Kidney (tissue), 14 donors: ENCODE data around the gene PALLD. TPM values are rescaled to one million over a fixed set of nuclear protein-coding genes. Genes with fewer than 3 reads are reported as not detected.

Experiments
- DNase-seq, 5 donors: peaks; one replicate each; pipeline ENCODE4 v3.0.0-alpha.2; 2013 to 2020
- FAIRE-seq: peaks from 2 replicates; lab custom pipeline; 2012; peaks lifted over from hg19 to GRCh38; lab: Jason Lieb, UNC
- H3K27ac ChIP-seq, 2 donors: one replicate each; pipeline ENCODE4 v1.7.0; 2013; ENCODE audit warnings: low read depth in 2 of 2, low read length in 2 of 2, inconsistent platforms in 1 of 2
- H3K27me3 ChIP-seq: one replicate; pipeline ENCODE4 v1.7.1; 2013; ENCODE audit warnings: low read length, inconsistent platforms; ENCODE audit not compliant: control insufficient read depth, insufficient read depth
- H3K36me3 ChIP-seq, 3 donors: one replicate each; pipeline versions ENCODE4 v1.7.0 to v1.7.1; 2013; ENCODE audit warnings: low read length in 3 of 3, control low read depth in 1 of 3, inconsistent platforms in 1 of 3; ENCODE audit not compliant: insufficient read depth in 3 of 3, control insufficient read depth in 2 of 3
- H3K4me1 ChIP-seq, 3 donors: one replicate each; pipeline versions ENCODE4 v1.7.0 to v1.7.1; 2013; ENCODE audit warnings: low read length in 3 of 3, inconsistent platforms in 1 of 3, low read depth in 1 of 3; ENCODE audit not compliant: control insufficient read depth in 2 of 3, insufficient read depth in 2 of 3
- H3K4me3 ChIP-seq, 3 donors: one replicate each; pipeline versions ENCODE4 v1.7.0 to v1.8.1; 2013; ENCODE audit warnings: low read length in 3 of 3, control low read depth in 1 of 3, inconsistent platforms in 1 of 3
- H3K9ac ChIP-seq, 3 donors: one replicate each; pipeline versions ENCODE4 v1.7.0 to v1.7.1; 2013; ENCODE audit warnings: low read length in 3 of 3, control low read depth in 1 of 3, inconsistent platforms in 1 of 3
- H3K9me3 ChIP-seq, 3 donors: one replicate each; pipeline versions ENCODE4 v1.7.0 to v1.7.1; 2013; ENCODE audit warnings: low read length in 3 of 3, control low read depth in 1 of 3, inconsistent platforms in 1 of 3; ENCODE audit not compliant: control insufficient read depth in 2 of 3, insufficient read depth in 1 of 3
- intact Hi-C: fragments of 100-400 bp; cut with DNase I; formaldehyde crosslinking; loops from one replicate; pipeline ENCODE4 v1.11.1; 2022
- polyA plus RNA-seq: library from polyadenylated mRNA; stranded (reverse); fragments of 350-450 nt; fragmentation: Illumina TruSeq; extraction: RNeasy Lipid Tissue Mini Kit (QIAGEN cat#74804); gene quantifications from one replicate; pipeline ENCODE4 v1.2.3, GENCODE V29; 2014; ENCODE audit warnings: low read depth, low replicate concordance; ENCODE audit not compliant: insufficient read depth
- total RNA-seq: library from RNA; stranded (reverse); fragmentation: NEBNext Ultra II Directional; extraction: Animal tissue kit (Norgen Biotek cat#: 25700); gene quantifications from one replicate; pipeline ENCODE4 v1.2.1, GENCODE V29; 2021
- TF ChIP-seq, protein P1 (sequence below): IDR thresholded peaks from 3 replicates; pipeline ENCODE4 v1.5.1; 2012; ENCODE audit warnings: mild to moderate bottlenecking, moderate library complexity, borderline replicate concordance; ENCODE audit not compliant: insufficient read depth; ENCODE audit errors: extremely low read depth
- donor health status: control.
- donor health status: control.
- donor health status: control.
- donor health status: control.
- donor health status: control.
- donor health status: DM: yes; HTN: yes; CAD: no.
- donor health status: Normal renal cell carcinoma (clear cell type).

Gene PALLD
- total and polyA plus RNA-seq, 2 donors from 2014 or later, result 43.4 to 120 TPM

DNA sequence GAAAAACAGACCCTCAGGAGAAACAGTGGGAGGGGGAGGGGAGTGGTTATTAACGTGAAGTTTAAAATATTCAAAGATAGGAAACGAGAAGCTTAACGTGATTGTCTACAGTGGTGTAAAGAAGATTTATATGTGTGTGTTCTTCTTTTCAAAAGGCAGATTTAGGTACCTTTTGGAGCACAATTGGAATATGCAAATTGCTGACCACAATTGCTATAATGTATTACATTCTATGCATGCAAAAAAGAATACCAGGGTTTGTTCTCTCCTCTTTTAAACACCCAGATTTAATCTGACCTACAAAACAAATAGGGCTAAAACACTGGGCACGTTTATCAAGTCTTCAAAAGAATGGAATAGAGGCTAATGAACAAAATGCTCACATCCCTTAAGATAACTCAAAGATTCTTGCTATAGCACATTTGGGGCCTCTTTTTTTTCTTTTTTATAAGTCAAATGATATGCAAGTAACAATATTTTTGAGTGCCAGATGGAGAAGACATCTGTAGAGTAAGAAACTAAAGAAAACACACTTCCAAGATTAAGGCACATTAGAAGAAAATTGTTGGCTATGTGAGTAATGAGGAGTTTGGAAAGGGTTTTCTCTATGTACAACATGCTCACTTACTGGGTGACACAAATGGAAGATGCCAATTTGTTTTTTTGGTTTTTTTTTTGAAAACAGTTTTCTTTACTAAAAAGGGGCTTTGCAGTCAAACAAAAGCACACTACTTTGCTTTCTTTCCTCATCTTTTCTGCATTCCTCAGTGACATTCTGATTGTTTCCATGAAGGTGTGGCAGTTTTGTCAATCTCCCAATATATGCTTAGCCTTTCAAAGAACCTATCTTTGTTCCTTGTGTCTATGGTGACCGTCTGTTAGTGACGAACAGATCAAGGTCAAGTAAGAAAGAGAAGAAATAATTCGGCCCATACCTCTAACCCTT lies 240.3 kb downstream of the PALLD start:
- no peak overlapping the region for H3K27ac ChIP-seq
- H3K9ac ChIP-seq, result no peak overlapping the region
- peaks cover 0 to 10% (median 0%) of the 10 kb centered on the region in 3 donors for H3K4me1 ChIP-seq
- DNase-seq, result no peak
- FAIRE-seq, result no peak
- no peaks in the 10 kb centered on the region for H3K27me3 ChIP-seq
- TF ChIP-seq, protein P1, sequence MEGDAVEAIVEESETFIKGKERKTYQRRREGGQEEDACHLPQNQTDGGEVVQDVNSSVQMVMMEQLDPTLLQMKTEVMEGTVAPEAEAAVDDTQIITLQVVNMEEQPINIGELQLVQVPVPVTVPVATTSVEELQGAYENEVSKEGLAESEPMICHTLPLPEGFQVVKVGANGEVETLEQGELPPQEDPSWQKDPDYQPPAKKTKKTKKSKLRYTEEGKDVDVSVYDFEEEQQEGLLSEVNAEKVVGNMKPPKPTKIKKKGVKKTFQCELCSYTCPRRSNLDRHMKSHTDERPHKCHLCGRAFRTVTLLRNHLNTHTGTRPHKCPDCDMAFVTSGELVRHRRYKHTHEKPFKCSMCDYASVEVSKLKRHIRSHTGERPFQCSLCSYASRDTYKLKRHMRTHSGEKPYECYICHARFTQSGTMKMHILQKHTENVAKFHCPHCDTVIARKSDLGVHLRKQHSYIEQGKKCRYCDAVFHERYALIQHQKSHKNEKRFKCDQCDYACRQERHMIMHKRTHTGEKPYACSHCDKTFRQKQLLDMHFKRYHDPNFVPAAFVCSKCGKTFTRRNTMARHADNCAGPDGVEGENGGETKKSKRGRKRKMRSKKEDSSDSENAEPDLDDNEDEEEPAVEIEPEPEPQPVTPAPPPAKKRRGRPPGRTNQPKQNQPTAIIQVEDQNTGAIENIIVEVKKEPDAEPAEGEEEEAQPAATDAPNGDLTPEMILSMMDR, result no peak
- intact Hi-C loops, result no loop called here
- no peak overlapping the region for H3K4me3 ChIP-seq
- no peaks in the 10 kb centered on the region for H3K36me3 ChIP-seq
- no peaks in the 10 kb centered on the region for H3K9me3 ChIP-seq

DNA sequence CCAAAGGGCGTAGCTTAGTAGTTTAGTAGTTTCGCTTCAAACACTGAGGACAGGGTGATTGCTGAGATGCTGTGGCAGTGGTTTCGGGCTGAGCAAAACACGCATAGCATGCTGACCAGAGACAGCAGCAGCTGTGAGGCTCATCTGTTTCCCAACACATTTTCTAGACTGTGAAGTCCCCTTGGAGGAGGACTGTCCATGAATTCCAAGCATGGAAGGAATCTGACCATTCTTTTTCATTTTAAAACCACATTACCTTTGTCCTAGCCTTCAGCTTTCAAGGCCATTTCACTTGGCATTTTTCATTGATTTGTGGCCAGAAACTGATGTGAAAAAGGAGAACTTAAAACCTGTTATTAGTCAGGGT lies 240.9 kb downstream of the PALLD start:
- H3K9me3 ChIP-seq, result no peaks in the 10 kb centered on the region
- H3K4me3 ChIP-seq, result no peak overlapping the region
- H3K27ac ChIP-seq, result no peak overlapping the region
- peaks cover 0 to 10% (median 0%) of the 10 kb centered on the region in 3 donors for H3K4me1 ChIP-seq
- intact Hi-C loops, result no loop called here
- FAIRE-seq (no peak), DNase-seq (no peak)
- TF ChIP-seq, protein P1, result no peak
- H3K9ac ChIP-seq, result no peak overlapping the region
- no peaks in the 10 kb centered on the region for H3K36me3 ChIP-seq
- no peaks in the 10 kb centered on the region for H3K27me3 ChIP-seq

DNA sequence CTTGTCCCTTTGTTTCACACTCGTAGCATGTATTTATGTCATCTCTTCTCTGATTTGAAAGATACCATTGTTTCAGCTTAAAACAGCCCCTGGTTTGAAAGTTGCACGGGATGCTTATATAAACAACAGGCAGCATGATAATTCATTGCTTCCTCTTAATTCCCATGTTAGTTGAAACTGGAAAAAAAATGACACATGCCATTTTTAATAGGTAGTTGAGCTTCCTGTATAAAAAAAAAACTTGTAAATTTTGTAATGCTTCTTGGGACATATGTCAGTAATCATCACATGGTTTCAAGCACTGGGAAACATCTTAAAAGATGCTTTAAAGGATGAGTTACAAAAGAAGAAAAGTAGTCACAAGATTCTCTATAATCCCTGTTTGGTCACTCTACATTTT lies 243.0 kb downstream of the PALLD start:
- FAIRE-seq, result no peak
- TF ChIP-seq, protein P1, result no peak
- no peaks in the 10 kb centered on the region for H3K36me3 ChIP-seq
- intact Hi-C loops, result no loop called here
- H3K27ac ChIP-seq, result no peak overlapping the region
- no peak overlapping the region for H3K4me3 ChIP-seq
- no peak overlapping the region for H3K9ac ChIP-seq
- H3K27me3 ChIP-seq, result no peaks in the 10 kb centered on the region
- H3K4me1 ChIP-seq, result peaks cover 0 to 8% (median 0%) of the 10 kb centered on the region in 3 donors
- no peak for DNase-seq
- no peaks in the 10 kb centered on the region for H3K9me3 ChIP-seq
